Parathyroid adenoma (tissue), 2 donors: ENCODE data around the gene TMEM242.

Experiments
- H2AFZ ChIP-seq: fragments of 300-600 bp; sonication (generic); one replicate; pipeline ENCODE4 v1.7.0; 2017; ENCODE audit warnings: antibody characterized with exemption, mild to moderate bottlenecking
- H3K27ac ChIP-seq: fragments of 300-600 bp; sonication (generic); one replicate; pipeline ENCODE4 v1.7.0; 2017
- H3K27me3 ChIP-seq: fragments of 300-600 bp; sonication (generic); one replicate; pipeline ENCODE4 v1.7.0; 2017; ENCODE audit warnings: low read length; ENCODE audit not compliant: control insufficient read depth, insufficient read depth
- H3K36me3 ChIP-seq: fragments of 300-600 bp; sonication (generic); one replicate; pipeline ENCODE4 v1.7.0; 2017; ENCODE audit warnings: low read length; ENCODE audit not compliant: control insufficient read depth, insufficient read depth
- H3K4me1 ChIP-seq: fragments of 300-600 bp; sonication (generic); one replicate; pipeline ENCODE4 v1.7.0; 2017; ENCODE audit warnings: control low read depth
- H3K4me2 ChIP-seq: fragments of 300-600 bp; sonication (generic); one replicate; pipeline ENCODE4 v1.7.0; 2017; ENCODE audit warnings: low read length
- H3K4me3 ChIP-seq: fragments of 300-600 bp; sonication (generic); one replicate; pipeline ENCODE4 v1.7.0; 2017; ENCODE audit warnings: low read depth, low read length
- H3K79me2 ChIP-seq: fragments of 300-600 bp; sonication (generic); one replicate; pipeline ENCODE4 v1.7.0; 2017; ENCODE audit warnings: control low read depth
- H3K9ac ChIP-seq: fragments of 300-600 bp; sonication (generic); one replicate; pipeline ENCODE4 v1.7.0; 2017; ENCODE audit warnings: mild to moderate bottlenecking
- H3K9me3 ChIP-seq: fragments of 300-600 bp; sonication (generic); one replicate; pipeline ENCODE4 v1.7.0; 2017; ENCODE audit warnings: low read length; ENCODE audit not compliant: control insufficient read depth
- TF ChIP-seq, protein P1 (sequence below): fragments of 300-600 bp; sonication (generic); IDR thresholded peaks from one replicate; pipeline ENCODE4 v1.7.0; 2017; ENCODE audit warnings: antibody characterized with exemption, mild to moderate bottlenecking
- donor health status: primary hyperparathyroidism.

TMEM242 gene

GRCh38 chr6:157273756-157274470, 49.4 kb downstream of the TMEM242 start:
- Histone ChIP-seq H3K27ac (no peak overlapping the region), H3K27me3 (no peaks in the 10 kb centered on the region)
- TF ChIP-seq, protein P1, sequence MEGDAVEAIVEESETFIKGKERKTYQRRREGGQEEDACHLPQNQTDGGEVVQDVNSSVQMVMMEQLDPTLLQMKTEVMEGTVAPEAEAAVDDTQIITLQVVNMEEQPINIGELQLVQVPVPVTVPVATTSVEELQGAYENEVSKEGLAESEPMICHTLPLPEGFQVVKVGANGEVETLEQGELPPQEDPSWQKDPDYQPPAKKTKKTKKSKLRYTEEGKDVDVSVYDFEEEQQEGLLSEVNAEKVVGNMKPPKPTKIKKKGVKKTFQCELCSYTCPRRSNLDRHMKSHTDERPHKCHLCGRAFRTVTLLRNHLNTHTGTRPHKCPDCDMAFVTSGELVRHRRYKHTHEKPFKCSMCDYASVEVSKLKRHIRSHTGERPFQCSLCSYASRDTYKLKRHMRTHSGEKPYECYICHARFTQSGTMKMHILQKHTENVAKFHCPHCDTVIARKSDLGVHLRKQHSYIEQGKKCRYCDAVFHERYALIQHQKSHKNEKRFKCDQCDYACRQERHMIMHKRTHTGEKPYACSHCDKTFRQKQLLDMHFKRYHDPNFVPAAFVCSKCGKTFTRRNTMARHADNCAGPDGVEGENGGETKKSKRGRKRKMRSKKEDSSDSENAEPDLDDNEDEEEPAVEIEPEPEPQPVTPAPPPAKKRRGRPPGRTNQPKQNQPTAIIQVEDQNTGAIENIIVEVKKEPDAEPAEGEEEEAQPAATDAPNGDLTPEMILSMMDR, result no peak

DNA sequence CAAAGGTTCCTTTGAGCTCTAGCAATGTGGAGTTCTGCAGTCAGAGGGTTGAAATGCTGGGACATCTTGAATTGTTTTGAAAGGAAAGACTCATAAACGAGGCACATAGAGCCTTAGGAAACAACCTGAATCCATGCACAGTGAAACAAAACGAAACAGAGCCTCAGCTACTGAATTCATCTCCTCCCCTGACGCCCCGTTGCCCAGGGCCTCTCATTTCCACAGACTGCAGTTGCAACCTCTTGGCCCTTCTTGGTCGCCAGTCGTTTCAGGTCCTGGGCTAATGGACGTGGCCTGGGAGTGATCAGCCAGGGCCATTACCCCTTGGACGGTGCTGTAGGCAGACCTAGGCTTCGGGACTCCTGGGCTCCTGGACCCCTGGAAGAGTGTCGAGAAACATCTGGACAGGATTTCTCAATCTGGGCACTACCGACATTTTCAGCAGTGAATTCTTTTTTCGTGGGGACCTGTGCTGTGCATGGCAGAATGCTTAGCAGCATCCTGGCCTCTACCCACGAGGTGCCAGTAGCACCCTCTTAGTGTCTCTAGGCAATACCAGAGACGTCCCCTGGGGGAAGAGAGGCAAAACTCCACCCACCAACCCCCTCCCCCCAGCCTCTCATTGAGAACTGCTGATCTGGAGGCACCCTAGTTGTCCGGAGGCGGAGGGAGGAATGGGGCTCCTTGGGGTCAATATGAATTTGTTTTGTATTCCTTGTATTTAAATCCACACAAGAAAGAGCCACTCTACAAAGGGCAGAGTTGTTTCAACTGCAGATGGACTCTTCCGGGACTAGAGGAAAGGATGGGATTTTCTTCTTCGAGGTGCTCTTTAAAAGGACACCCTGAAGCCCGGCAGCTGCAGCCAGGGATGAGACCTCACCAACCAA, 50.2 kb downstream of the TMEM242 start:
- Histone ChIP-seq H3K27ac (no peak overlapping the region), H3K9ac (no peak overlapping the region), H2AFZ (no peak overlapping the region), H3K79me2 (no peaks in the 10 kb centered on the region), H3K4me1 (no peaks in the 10 kb centered on the region), H3K4me2 (no peak overlapping the region), H3K9me3 (no peaks in the 10 kb centered on the region), H3K4me3 (no peak overlapping the region), H3K27me3 (no peaks in the 10 kb centered on the region), H3K36me3 (no peaks in the 10 kb centered on the region)
- TF ChIP-seq, protein P1, result no peak

More at GRCh38 chr6:157273756-157274470, 49.4 kb downstream of the TMEM242 start:
- Histone ChIP-seq H3K79me2 (no peaks in the 10 kb centered on the region), H3K9ac (no peak overlapping the region), H3K4me2 (peak overlapping the region; percentile 83), H3K4me3 (peak overlapping the region; percentile 52), H3K9me3 (no peaks in the 10 kb centered on the region), H3K36me3 (no peaks in the 10 kb centered on the region), H3K4me1 (no peaks in the 10 kb centered on the region), H2AFZ (peak overlapping the region; percentile 99)

GRCh38 chr6:157272372-157272771, 50.9 kb downstream of the TMEM242 start:
- TF ChIP-seq, protein P1, result no peak
- Histone ChIP-seq H3K9me3 (no peaks in the 10 kb centered on the region), H3K4me3 (no peak overlapping the region), H3K4me1 (no peaks in the 10 kb centered on the region), H3K36me3 (no peaks in the 10 kb centered on the region), H3K9ac (no peak overlapping the region), H3K4me2 (no peak overlapping the region), H2AFZ (no peak overlapping the region), H3K79me2 (no peaks in the 10 kb centered on the region), H3K27me3 (no peaks in the 10 kb centered on the region), H3K27ac (no peak overlapping the region)

DNA sequence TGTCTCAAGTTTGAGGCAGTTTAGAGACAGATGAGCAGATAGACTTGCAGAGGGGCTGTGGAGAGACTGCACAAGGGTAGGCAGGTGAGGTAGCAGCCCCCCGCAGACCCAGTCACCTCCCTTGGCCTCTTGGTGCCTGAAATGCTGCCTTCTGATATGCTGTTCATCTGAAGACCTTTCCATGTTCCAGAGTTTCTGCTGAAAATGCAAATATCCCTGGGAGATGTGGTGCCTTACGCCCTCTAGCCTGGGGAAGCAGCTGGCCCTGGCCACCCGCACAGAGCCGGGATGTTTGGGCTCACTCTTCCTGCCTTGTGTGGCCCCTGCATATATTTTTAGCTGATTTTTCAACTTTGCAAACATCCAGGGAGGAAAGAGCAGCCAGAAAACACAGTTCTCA, 51.4 kb downstream of the TMEM242 start:
- H3K27ac ChIP-seq, result no peak overlapping the region
- H3K4me3 ChIP-seq, result no peak overlapping the region
- no peaks in the 10 kb centered on the region for H3K9me3 ChIP-seq
- no peak overlapping the region for H2AFZ ChIP-seq
- H3K4me1 ChIP-seq, result no peaks in the 10 kb centered on the region
- no peak overlapping the region for H3K4me2 ChIP-seq
- no peaks in the 10 kb centered on the region for H3K79me2 ChIP-seq
- TF ChIP-seq, protein P1, result no peak
- H3K27me3 ChIP-seq, result no peaks in the 10 kb centered on the region
- no peaks in the 10 kb centered on the region for H3K36me3 ChIP-seq
- H3K9ac ChIP-seq, result no peak overlapping the region
